ENCODE measurements around the gene KRTAP10-7. TPM values are rescaled to one million over a fixed set of nuclear protein-coding genes. Genes with fewer than 3 reads are reported as not detected.

The KRTAP10-7 gene
- total RNA-seq, 1 experiment from 2014 or later: not detected

GRCh38 chr21:44556879-44557278 lies 43.5 kb upstream of the KRTAP10-7 start:
- Histone ChIP-seq H4K91ac (ENCODE audit: insufficient read length, low read depth, low read length) (no peak overlapping the region), H3T11ph (ENCODE audit: low read length) (no peak overlapping the region), H3K23me2 (ENCODE audit: insufficient read length, low read depth, low read length, poor library complexity, severe bottlenecking) (no peaks in the 10 kb centered on the region), H3K79me1 (ENCODE audit: insufficient read depth, low read depth, low read length, poor library complexity, severe bottlenecking) (no peaks in the 10 kb centered on the region), H2AFZ (ENCODE audit: low read length) (no peak overlapping the region), H2BK120ac (ENCODE audit: low read depth, low read length, poor library complexity, severe bottlenecking) (no peak overlapping the region), H3K56ac (ENCODE audit: insufficient read length, low read depth, low read length) (no peak overlapping the region), H2BK20ac (ENCODE audit: low read depth, low read length, poor library complexity, severe bottlenecking) (no peak overlapping the region), H3K27ac (ENCODE audit: insufficient read length, low read depth, low read length) (no peak overlapping the region), H3K27me3 (ENCODE audit: insufficient read depth, low read length) (no peaks in the 10 kb centered on the region), H2BK15ac (ENCODE audit: low read depth, low read length) (no peak overlapping the region), H3K4ac (ENCODE audit: low read depth, low read length) (no peak overlapping the region), H2AK5ac (ENCODE audit: insufficient read length, low read length) (no peak overlapping the region), H3K79me2 (ENCODE audit: insufficient read depth, low read length) (no peaks in the 10 kb centered on the region), H3K4me2 (ENCODE audit: insufficient read depth, insufficient read length, low read length) (no peak overlapping the region), H4K8ac (replicated peaks; ENCODE audit: insufficient read length, low read depth, low read length) (no peak overlapping the region), H3K14ac (ENCODE audit: insufficient read depth, low read length) (no peak overlapping the region), H3K18ac (ENCODE audit: insufficient read length, low read depth, low read length) (no peak overlapping the region), H3K9ac (ENCODE audit: extremely low read depth, insufficient read length, low read length) (no peak overlapping the region), H3K9me3 (ENCODE audit: control insufficient read depth, low read depth, low read length) (no peaks in the 10 kb centered on the region), H2BK12ac (ENCODE audit: insufficient read length, low read depth, low read length) (no peak overlapping the region), H3K23ac (ENCODE audit: insufficient read length, low read depth, low read length) (no peak overlapping the region), H3K4me1 (ENCODE audit: insufficient read depth, low read length) (no peaks in the 10 kb centered on the region; the same call in 1 of the 2 replicates), H4K20me1 (ENCODE audit: control insufficient read depth, insufficient read depth, insufficient read length) (no peaks in the 10 kb centered on the region), H2BK5ac (ENCODE audit: insufficient read length, low read length) (no peak overlapping the region), H4K5ac (ENCODE audit: insufficient read length, low read depth, low read length) (no peak overlapping the region)
- H3K4me1 Mint-ChIP-seq: peaks cover 24 to 26% of the 10 kb centered on the region in 2 experiments
- H3K36me3 Mint-ChIP-seq (ENCODE audit: insufficient read depth in 1 of 3, low read depth in 3 of 3): no peaks in the 10 kb centered on the region
- peaks cover 10% of the 10 kb centered on the region for H3K27me3 Mint-ChIP-seq (ENCODE audit: low read depth)
- no peaks in the 10 kb centered on the region; a peak in 1 of 5 replicates for H3K9me3 Mint-ChIP-seq
- no peak overlapping the region for H3K27ac Mint-ChIP-seq
- TF ChIP-seq, protein P1, sequence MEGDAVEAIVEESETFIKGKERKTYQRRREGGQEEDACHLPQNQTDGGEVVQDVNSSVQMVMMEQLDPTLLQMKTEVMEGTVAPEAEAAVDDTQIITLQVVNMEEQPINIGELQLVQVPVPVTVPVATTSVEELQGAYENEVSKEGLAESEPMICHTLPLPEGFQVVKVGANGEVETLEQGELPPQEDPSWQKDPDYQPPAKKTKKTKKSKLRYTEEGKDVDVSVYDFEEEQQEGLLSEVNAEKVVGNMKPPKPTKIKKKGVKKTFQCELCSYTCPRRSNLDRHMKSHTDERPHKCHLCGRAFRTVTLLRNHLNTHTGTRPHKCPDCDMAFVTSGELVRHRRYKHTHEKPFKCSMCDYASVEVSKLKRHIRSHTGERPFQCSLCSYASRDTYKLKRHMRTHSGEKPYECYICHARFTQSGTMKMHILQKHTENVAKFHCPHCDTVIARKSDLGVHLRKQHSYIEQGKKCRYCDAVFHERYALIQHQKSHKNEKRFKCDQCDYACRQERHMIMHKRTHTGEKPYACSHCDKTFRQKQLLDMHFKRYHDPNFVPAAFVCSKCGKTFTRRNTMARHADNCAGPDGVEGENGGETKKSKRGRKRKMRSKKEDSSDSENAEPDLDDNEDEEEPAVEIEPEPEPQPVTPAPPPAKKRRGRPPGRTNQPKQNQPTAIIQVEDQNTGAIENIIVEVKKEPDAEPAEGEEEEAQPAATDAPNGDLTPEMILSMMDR (conservative IDR thresholded peaks at IDR 0.05): no peak
- no peak overlapping the region for H3K4me3 Mint-ChIP-seq
- no peak for DNase-seq
- no CpG with 5 or more reads among the region's 9 CpGs for WGBS (ENCODE audit: extremely low coverage, insufficient read length, low lambda C conversion rate)

All from H9 (cell line).